BLaER1 treated with 17β-estradiol and CSF1 and Interleukin-3, amounts not matched to agents 10 nM and 100 nM (cell line): ENCODE results near the gene FRMD5.

Experiments
- H3K27ac ChIP-seq, 11 experiments: shearing (Covaris generic); formaldehyde crosslinking; 2 replicates each; pipeline ENCODE4 v1.8.1; 2022
- H3K27me3 ChIP-seq, 11 experiments: shearing (Covaris generic); formaldehyde crosslinking; 2 replicates each; pipeline ENCODE4 v1.8.1; 2022
- H3K36me3 ChIP-seq, 11 experiments: shearing (Covaris generic); formaldehyde crosslinking; 2 replicates each; pipeline ENCODE4 v1.8.1; 2022
- H3K4me1 ChIP-seq, 10 experiments: shearing (Covaris generic); formaldehyde crosslinking; 2 replicates each; pipeline ENCODE4 v1.8.1; 2022
- H3K4me2 ChIP-seq, 11 experiments: shearing (Covaris generic); formaldehyde crosslinking; 2 replicates each; pipeline ENCODE4 v1.8.1; 2022
- H3K4me3 ChIP-seq, 10 experiments: shearing (Covaris generic); formaldehyde crosslinking; 2 replicates each; pipeline ENCODE4 v1.8.1; 2022
- H3K9ac ChIP-seq, 11 experiments: shearing (Covaris generic); formaldehyde crosslinking; 2 replicates each; pipeline ENCODE4 v1.8.1; 2022
- H3K9me3 ChIP-seq, 11 experiments: shearing (Covaris generic); formaldehyde crosslinking; replicated peaks in 1 of 11; 2 replicates each; pipeline ENCODE4 v1.8.1; 2022
- H4K20me1 ChIP-seq, 11 experiments: shearing (Covaris generic); formaldehyde crosslinking; 2 replicates each; pipeline ENCODE4 v1.8.1; 2022
- Cebpa-rat ChIP-seq, 11 experiments: shearing (Covaris generic); IDR thresholded peaks; 2 replicates each; pipeline ENCODE4 v1.8.1; 2022

Gene FRMD5

DNA sequence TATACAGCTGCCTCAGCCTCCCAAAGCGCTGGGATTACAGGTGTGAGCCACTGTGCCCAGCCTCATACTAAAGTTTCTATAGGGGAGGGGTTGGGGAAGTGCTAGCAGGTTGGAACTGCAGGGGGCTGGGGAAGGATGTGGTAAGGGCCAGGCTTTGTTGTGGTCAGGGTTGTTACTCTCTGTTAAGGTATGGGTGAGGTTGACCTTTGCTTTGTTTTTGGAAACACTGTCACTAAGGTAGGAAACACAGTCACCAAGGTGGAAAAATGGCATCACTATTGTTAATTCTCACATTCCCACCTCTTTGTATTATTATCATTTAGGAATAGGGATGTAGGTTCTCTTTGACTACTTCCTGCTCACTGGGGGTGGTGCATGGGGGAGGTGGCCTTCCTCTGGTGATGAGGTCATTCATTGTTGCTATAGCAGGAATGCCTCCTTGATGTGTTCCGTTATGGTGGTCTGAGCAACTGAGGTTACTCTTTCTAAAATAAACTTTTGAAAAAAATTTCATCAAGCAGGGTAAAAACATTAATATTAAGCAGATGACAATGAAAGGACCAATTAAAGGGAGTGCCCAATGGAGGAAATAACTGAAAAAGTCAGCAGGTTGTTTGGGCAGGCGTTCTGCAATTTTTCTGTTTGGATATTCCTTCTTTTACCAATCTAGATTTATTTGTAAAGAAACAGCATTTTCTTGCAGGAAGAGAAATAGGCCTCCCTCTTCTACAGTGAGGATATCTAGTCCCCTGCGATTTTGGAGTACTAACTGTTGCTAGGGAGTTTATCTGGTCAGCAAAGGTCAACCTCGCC lies 217.8 kb downstream of the FRMD5 start:
- no peak for TF ChIP-seq Cebpa-rat (IDR thresholded peaks at IDR 0.05)
- H3K4me1 ChIP-seq, result peaks cover 0 to 25% (median 19%) of the 10 kb centered on the region in 10 experiments; a peak in 15 of 20 replicates
- H4K20me1 ChIP-seq, result no peaks in the 10 kb centered on the region
- no peak overlapping the region for H3K4me3 ChIP-seq
- H3K27ac ChIP-seq, result no peak overlapping the region
- no peaks in the 10 kb centered on the region for H3K36me3 ChIP-seq
- H3K9ac ChIP-seq, result no peak overlapping the region
- no peaks in the 10 kb centered on the region for H3K27me3 ChIP-seq
- H3K9me3 ChIP-seq, result peaks cover 0 to 12% (median 8%) of the 10 kb centered on the region in 11 experiments; a peak in 15 of 22 replicates
- H3K4me2 ChIP-seq, result peak overlapping the region in 5 of 11 experiments; percentile 10 to 34 (median 22); a peak in 4 of 22 replicates

DNA sequence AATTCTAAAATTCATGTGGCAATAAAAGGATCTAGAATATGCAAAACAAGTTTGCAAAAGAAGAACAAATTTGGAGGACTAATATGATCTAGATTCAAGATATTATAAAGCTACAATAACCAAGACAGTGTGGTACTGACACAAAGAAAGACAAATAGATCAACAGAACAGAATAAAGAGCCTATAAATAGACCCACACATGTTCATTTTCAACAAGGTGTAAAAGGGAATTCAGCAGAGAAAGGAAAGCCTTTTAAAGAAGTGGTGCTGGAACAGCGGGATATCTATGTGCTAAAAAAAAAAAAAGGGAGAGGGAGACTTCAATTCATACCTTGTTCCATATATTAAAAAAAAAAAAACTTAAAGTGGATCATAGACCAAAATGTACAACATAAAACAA lies 219.3 kb downstream of the FRMD5 start:
- peak overlapping the region in 3 of 11 experiments; percentile 14 to 55 (median 32); a peak in 5 of 22 replicates for H3K4me2 ChIP-seq
- no peak overlapping the region for H3K9ac ChIP-seq
- H4K20me1 ChIP-seq, result no peaks in the 10 kb centered on the region
- H3K4me3 ChIP-seq, result no peak overlapping the region
- no peaks in the 10 kb centered on the region for H3K36me3 ChIP-seq
- peaks cover 0 to 25% (median 19%) of the 10 kb centered on the region in 10 experiments; a peak in 15 of 20 replicates for H3K4me1 ChIP-seq
- peaks cover 0 to 12% (median 8%) of the 10 kb centered on the region in 11 experiments; a peak in 15 of 22 replicates for H3K9me3 ChIP-seq
- TF ChIP-seq Cebpa-rat (IDR thresholded peaks at IDR 0.05), result no peak
- H3K27me3 ChIP-seq, result no peaks in the 10 kb centered on the region
- H3K27ac ChIP-seq, result no peak overlapping the region

DNA sequence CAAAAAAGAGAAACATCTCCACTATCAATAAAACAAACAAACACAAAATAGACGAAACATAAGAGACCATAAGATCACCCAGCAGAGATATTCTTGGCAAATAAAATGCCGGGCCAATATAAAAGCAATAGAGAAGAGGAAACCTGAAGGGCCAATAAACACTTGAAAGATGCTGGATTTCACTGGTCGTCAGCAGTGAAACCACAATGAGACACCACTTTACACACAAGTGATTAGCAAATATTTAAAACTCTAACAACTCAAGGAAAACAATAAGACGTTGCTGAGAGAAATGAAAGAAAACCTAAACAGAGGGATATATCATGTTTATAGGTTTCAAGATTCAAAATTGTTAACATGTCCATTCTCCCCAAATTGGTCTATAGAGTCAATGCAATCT lies 219.7 kb downstream of the FRMD5 start:
- H3K36me3 ChIP-seq, result no peaks in the 10 kb centered on the region
- no peaks in the 10 kb centered on the region for H4K20me1 ChIP-seq
- peak overlapping the region in 8 of 11 experiments; percentile 14 to 60 (median 42); a peak in 12 of 22 replicates for H3K4me2 ChIP-seq
- no peaks in the 10 kb centered on the region for H3K27me3 ChIP-seq
- H3K27ac ChIP-seq, result no peak overlapping the region
- TF ChIP-seq Cebpa-rat (IDR thresholded peaks at IDR 0.05), result no peak
- no peak overlapping the region for H3K4me3 ChIP-seq
- H3K9ac ChIP-seq, result no peak overlapping the region
- peaks cover 0 to 12% (median 8%) of the 10 kb centered on the region in 11 experiments; a peak in 15 of 22 replicates for H3K9me3 ChIP-seq
- peaks cover 0 to 25% (median 19%) of the 10 kb centered on the region in 10 experiments; a peak in 15 of 20 replicates for H3K4me1 ChIP-seq

DNA sequence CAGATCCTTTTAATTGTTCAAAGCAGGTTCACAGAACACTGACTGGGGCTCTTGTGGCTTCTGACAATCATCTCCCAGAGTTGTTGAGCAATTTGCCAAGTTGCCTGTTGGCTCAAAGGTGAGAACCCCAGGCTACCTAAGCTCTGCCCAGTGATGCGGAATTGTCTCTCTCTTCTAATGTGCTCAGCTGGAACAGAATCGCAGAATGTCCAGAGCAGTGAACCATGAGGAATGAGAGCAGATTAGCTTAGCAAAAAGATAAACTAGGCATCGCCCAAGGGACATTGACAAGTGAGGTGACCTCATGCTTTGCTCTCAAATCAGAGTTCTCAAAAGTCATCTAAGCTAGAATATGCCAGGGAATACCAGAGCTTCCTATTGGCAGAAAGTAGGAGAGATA lies 220.2 kb downstream of the FRMD5 start:
- Histone ChIP-seq H3K27me3 (no peaks in the 10 kb centered on the region), H3K36me3 (no peaks in the 10 kb centered on the region), H3K9me3 (peaks cover 0 to 12% (median 8%) of the 10 kb centered on the region in 11 experiments; a peak in 15 of 22 replicates), H3K27ac (no peak overlapping the region), H3K4me3 (no peak overlapping the region), H3K4me1 (peaks cover 0 to 25% (median 19%) of the 10 kb centered on the region in 10 experiments; a peak in 15 of 20 replicates), H3K9ac (no peak overlapping the region), H4K20me1 (no peaks in the 10 kb centered on the region), H3K4me2 (peak overlapping the region in 8 of 11 experiments; percentile 14 to 60 (median 42); a peak in 14 of 22 replicates)
- no peak for TF ChIP-seq Cebpa-rat (IDR thresholded peaks at IDR 0.05)

DNA sequence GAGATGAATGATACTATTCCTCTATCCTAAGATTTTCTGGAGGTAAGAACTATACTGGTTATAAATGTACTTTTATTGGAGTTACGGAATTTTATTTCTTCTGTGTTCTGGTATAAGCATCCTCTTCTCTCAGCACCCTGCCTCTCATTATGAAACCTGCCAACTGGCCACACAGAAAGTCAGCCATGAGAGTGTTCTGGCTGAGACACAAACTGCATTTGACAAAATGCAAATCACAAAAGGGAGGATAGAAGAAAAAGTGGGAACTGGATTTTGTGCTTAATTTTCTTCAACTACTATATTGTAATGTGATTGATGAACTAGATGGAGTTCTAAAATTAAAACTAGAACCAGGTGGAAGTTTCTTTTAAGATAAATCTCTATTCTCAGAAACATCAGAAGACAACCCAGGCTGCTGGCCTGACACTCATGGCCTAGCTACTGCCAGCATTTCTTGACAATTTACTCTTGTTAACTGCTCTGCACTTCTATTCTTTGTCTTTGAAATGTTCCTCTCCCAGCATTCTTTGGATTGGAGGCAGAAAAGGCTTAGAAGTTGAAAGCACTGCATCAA lies 225.2 kb downstream of the FRMD5 start:
- H3K27ac ChIP-seq, result no peak overlapping the region
- TF ChIP-seq Cebpa-rat (IDR thresholded peaks at IDR 0.05), result no peak
- peaks cover 0 to 8% (median 5%) of the 10 kb centered on the region in 10 experiments; a peak in 14 of 20 replicates for H3K4me1 ChIP-seq
- H3K36me3 ChIP-seq, result no peaks in the 10 kb centered on the region
- H3K9ac ChIP-seq, result no peak overlapping the region
- no peak overlapping the region for H3K4me2 ChIP-seq
- H3K9me3 ChIP-seq, result no peaks in the 10 kb centered on the region
- H3K4me3 ChIP-seq, result no peak overlapping the region
- H4K20me1 ChIP-seq, result no peaks in the 10 kb centered on the region
- no peaks in the 10 kb centered on the region for H3K27me3 ChIP-seq

DNA sequence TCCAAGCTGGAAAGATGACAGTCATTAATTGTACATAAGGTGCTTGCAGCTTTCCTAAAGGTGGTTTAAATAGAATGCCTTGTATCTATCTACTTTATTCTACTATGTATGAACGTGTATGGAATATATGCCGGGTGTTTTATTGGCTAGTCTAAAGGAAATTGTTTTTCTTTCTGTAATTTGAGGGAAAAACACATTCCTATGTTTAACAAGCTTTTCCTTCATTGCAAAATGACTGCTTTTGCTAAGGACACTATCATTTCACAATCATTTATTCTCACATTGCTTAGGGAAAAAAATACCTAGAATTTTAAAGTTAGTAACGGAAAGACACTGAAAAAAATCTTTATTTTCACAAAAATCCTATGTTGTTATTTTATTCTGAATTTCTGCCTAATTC lies 226.5 kb downstream of the FRMD5 start:
- H3K9me3 ChIP-seq, result no peaks in the 10 kb centered on the region
- no peaks in the 10 kb centered on the region for H3K36me3 ChIP-seq
- no peaks in the 10 kb centered on the region for H3K4me1 ChIP-seq
- no peaks in the 10 kb centered on the region for H4K20me1 ChIP-seq
- no peak overlapping the region for H3K9ac ChIP-seq
- H3K27ac ChIP-seq, result no peak overlapping the region
- H3K4me2 ChIP-seq, result no peak overlapping the region
- H3K27me3 ChIP-seq, result no peaks in the 10 kb centered on the region
- no peak overlapping the region for H3K4me3 ChIP-seq
- TF ChIP-seq Cebpa-rat (IDR thresholded peaks at IDR 0.05), result no peak

DNA sequence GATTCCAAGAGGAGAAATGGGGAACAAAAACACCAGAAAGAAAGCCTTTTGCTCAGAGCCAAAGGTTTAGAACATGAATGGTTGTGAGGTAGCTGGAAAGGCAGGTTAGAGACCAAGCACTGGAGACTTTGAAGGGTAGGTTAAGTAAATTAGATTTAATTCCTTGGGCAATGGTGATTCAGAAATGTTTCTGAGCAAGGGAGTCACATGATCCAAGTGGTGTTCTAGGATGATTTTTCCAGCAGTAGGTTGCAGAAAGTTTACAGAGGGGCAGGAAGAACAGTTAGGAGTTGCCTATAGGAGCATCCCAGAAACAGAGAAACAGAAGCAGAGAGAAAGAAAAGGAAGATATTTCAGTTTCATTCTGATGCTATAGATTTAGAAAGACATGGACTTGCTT lies 228.4 kb downstream of the FRMD5 start:
- no peak for TF ChIP-seq Cebpa-rat (IDR thresholded peaks at IDR 0.05)
- Histone ChIP-seq H3K27ac (no peak overlapping the region), H3K4me2 (no peak overlapping the region), H4K20me1 (no peaks in the 10 kb centered on the region), H3K36me3 (no peaks in the 10 kb centered on the region), H3K4me1 (no peaks in the 10 kb centered on the region), H3K9ac (no peak overlapping the region), H3K9me3 (no peaks in the 10 kb centered on the region), H3K27me3 (no peaks in the 10 kb centered on the region), H3K4me3 (no peak overlapping the region)

DNA sequence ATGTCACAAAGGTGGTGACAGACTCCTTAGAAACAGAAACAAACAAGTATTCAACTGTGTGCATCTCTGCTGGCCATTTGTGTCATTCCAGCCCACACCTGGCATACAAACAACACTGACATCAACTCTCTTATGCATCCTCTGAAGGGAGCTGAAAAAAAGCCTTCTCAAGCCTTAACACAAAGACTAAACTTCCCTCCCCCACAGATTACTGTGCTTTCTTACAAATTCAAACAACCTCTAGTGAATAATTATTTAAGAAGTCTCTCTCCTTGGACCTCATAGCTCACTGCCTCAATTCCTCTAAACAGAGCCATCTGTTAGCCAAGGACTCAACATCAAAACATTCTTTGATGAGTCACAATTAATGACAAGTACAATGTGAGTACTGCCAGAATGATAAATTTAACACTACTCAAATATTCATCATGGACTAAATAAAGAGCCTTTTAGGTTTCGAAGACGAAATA lies 236.2 kb downstream of the FRMD5 start:
- Histone ChIP-seq H3K4me2 (no peak overlapping the region), H3K4me3 (no peak overlapping the region), H3K4me1 (no peaks in the 10 kb centered on the region), H3K9ac (no peak overlapping the region), H3K27ac (no peak overlapping the region), H3K27me3 (no peaks in the 10 kb centered on the region), H4K20me1 (no peaks in the 10 kb centered on the region), H3K36me3 (no peaks in the 10 kb centered on the region), H3K9me3 (no peaks in the 10 kb centered on the region)
- TF ChIP-seq Cebpa-rat (IDR thresholded peaks at IDR 0.05), result no peak

DNA sequence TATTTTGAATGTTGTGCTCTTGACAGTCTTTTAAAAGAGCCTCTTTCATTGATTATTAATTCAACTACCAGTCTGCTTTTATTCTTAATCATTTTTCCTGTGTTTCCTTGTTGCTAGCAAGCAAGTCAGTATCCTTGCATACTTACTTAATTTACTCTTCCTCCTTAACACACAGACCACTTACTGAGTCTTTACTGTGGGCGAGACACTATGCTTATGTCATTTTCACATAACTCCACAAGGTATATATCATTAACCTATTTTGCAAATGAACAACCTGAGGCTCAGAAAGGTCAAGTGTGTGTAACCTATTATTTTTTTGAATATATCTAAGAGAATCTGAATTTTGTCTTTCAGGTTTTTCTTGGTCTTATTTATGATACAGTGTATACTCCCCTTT lies 237.3 kb downstream of the FRMD5 start:
- H3K36me3 ChIP-seq, result no peaks in the 10 kb centered on the region
- no peaks in the 10 kb centered on the region for H3K4me1 ChIP-seq
- no peak overlapping the region for H3K27ac ChIP-seq
- H3K4me2 ChIP-seq, result no peak overlapping the region
- no peaks in the 10 kb centered on the region for H4K20me1 ChIP-seq
- no peak overlapping the region for H3K9ac ChIP-seq
- no peak overlapping the region for H3K4me3 ChIP-seq
- TF ChIP-seq Cebpa-rat (IDR thresholded peaks at IDR 0.05), result no peak
- no peaks in the 10 kb centered on the region for H3K9me3 ChIP-seq
- H3K27me3 ChIP-seq, result no peaks in the 10 kb centered on the region
